Neural crest cell (in vitro differentiated cells): Measurements from ENCODE around the gene PLPP2. TPM values are rescaled to one million over a fixed set of nuclear protein-coding genes. Genes with fewer than 3 reads are reported as not detected.

ENCODE experiments used
- DNase-seq: peaks from one replicate; pipeline ENCODE4 v3.0.0; 2021; ENCODE audit warnings: low read depth, mixed read lengths, low spot score
- H3K27ac Mint-ChIP-seq: one replicate; pipeline ENCODE4 v1.8.0; 2021; ENCODE audit warnings: mild to moderate bottlenecking, mixed read lengths; ENCODE audit not compliant: unreplicated experiment
- H3K27me3 Mint-ChIP-seq: 2 replicates; pipeline ENCODE4 v1.8.0; 2021; ENCODE audit warnings: low read depth, mild to moderate bottlenecking, mixed read lengths
- H3K36me3 Mint-ChIP-seq: 2 replicates; pipeline ENCODE4 v1.8.0; 2021; ENCODE audit warnings: low read depth, mild to moderate bottlenecking, mixed read lengths
- H3K4me1 Mint-ChIP-seq: 2 replicates; pipeline ENCODE4 v1.8.0; 2021; ENCODE audit warnings: mixed read lengths
- H3K4me3 Mint-ChIP-seq: one replicate; pipeline ENCODE4 v1.8.0; 2021; ENCODE audit warnings: mild to moderate bottlenecking, mixed read lengths
- H3K9me3 Mint-ChIP-seq: 2 replicates; pipeline ENCODE4 v1.8.0; 2021; ENCODE audit warnings: mixed read lengths
- total RNA-seq: library from RNA; stranded (reverse); gene quantifications from 2 replicates; pipeline ENCODE4 v1.2.1, GENCODE V29; 2021
- TF ChIP-seq, protein P1 (sequence below): fragments of 200-600 bp; sonication (generic); conservative IDR thresholded peaks from 2 replicates; pipeline ENCODE4 v1.5.0; 2021; ENCODE audit warnings: antibody characterized with exemption, mild to moderate bottlenecking

PLPP2 gene
- total RNA-seq, 1 donor from 2014 or later: 0.89 TPM

DNA sequence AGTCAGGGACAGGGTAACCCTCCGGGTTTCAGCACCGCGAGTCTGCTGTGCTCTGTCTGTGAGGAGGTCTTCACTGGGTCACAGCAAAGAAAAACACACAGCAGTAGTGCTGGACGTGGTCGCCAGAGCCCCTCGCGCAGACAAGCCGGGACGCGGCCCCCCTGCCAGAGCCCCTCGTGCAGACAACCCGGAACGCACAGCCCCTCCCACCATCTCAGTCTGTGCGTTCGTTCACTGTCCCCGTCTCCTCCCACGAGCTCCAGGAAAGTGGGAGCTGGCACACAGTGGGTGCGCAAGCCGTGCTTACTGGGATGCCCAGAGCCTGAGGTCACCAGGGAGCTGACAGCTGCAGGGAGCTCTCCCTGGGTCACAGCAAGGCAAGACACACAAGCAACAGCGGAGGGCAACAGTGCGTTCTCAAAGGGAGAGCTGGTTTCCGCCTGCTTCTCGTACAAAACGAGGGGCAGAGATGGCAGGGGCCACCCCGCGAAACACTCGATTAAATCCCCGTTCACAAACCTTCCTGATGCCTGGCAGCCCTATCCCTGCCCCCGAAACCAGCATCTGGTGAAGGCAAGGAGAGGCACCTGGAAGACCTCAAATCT is 3.2 kb upstream of the PLPP2 start:
- Mint-ChIP-seq H3K36me3 (no peaks in the 10 kb centered on the region), H3K4me1 (peaks cover 18% of the 10 kb centered on the region), H3K9me3 (no peaks in the 10 kb centered on the region), H3K4me3 (peak overlapping the region; percentile 31), H3K27me3 (peaks cover 63% of the 10 kb centered on the region), H3K27ac (no peak overlapping the region)
- no peak for DNase-seq
- TF ChIP-seq, protein P1, sequence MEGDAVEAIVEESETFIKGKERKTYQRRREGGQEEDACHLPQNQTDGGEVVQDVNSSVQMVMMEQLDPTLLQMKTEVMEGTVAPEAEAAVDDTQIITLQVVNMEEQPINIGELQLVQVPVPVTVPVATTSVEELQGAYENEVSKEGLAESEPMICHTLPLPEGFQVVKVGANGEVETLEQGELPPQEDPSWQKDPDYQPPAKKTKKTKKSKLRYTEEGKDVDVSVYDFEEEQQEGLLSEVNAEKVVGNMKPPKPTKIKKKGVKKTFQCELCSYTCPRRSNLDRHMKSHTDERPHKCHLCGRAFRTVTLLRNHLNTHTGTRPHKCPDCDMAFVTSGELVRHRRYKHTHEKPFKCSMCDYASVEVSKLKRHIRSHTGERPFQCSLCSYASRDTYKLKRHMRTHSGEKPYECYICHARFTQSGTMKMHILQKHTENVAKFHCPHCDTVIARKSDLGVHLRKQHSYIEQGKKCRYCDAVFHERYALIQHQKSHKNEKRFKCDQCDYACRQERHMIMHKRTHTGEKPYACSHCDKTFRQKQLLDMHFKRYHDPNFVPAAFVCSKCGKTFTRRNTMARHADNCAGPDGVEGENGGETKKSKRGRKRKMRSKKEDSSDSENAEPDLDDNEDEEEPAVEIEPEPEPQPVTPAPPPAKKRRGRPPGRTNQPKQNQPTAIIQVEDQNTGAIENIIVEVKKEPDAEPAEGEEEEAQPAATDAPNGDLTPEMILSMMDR: no peak

DNA sequence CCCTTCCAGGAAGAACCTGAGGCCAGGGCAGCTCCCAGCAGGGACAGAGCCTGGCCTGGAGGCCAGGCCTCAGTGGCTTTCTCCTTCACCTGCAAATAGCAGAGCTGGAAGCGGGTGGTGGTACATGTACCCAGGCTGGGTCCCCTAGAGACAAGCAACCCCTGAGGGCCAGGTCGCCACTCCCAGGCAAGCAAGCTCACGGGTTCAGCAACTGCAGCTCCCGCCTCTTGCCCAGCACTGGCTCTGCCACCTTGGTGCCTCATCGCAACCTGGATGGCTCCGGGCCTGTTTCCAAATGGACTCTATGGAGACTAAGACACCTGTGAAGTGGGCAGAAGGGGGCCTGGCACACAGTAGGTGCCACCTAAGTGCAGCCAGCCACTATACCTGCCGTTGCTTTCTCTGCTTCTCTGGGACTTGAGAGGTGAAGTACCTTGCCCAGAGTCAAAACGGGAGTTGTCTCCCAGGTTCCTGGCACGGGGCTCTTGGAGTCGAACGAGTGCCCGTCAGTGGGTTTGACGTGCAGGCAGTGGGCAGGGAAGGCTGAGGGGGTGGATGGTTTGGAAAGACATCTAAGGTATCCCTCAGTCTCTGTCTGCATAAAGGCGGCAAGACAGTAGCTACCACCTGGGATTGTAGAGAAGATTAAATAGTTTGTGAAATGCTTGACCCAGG is 2.4 kb upstream of the PLPP2 start:
- TF ChIP-seq, protein P1: no peak
- Mint-ChIP-seq H3K27ac (no peak overlapping the region), H3K27me3 (peaks cover 72% of the 10 kb centered on the region), H3K36me3 (no peaks in the 10 kb centered on the region), H3K4me3 (peak overlapping the region; percentile 8), H3K4me1 (peaks cover 18% of the 10 kb centered on the region), H3K9me3 (no peaks in the 10 kb centered on the region)
- DNase-seq: no peak

DNA sequence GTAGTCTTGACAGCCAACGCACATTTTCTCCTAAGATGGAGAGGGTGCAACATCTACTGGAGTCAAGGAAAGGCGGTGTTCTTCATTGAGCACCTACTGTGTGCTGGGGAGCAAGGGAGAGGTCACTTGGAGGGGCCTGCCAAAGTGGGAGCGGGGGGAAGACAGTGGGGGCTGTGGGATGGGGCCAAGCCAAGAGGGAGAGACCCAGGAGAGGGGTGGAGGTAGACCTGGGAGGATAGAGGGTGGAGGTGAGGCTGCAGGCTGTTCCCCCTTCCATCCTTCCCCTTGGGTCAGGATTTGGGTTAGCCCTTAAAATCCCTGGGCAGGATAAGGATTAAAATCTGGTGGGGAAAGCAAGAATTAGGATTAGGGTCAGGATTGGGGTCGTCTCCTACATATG is 1.7 kb upstream of the PLPP2 start:
- H3K4me3 Mint-ChIP-seq: peak overlapping the region; percentile 4
- TF ChIP-seq, protein P1: no peak

DNA sequence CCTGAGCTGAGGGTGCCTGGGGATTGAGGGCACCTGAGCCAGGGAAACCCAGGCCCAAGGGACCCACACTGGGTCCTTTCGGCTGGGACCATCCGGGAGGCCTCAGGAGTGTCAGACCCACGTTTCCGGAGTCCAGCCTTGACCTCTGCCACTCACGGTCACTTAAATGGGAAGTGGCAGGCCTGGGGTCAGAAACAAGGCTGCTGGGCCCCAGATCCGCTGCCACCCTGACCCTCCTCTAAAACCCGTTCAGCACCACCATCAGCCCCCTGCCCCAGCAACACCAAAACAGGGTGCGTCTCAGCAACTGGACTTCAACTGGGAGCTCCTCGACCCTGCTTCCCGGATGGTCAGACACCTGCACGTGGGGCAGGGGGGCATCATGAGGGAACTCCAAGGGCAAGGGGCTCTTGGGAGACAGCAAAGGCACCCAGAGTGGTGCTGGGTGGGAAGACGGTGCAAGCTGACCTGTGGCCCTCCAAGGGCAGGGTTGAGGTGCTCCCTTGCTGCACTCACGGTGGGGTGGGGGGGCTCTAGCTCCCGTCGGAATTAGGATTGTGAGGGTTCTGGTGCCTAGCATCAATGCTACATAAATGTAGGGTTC is 1.2 kb upstream of the PLPP2 start:
- Mint-ChIP-seq H3K4me3 (peak overlapping the region; percentile 4), H3K4me1 (peaks cover 18% of the 10 kb centered on the region), H3K9me3 (no peaks in the 10 kb centered on the region), H3K36me3 (no peaks in the 10 kb centered on the region), H3K27me3 (peaks cover 81% of the 10 kb centered on the region), H3K27ac (no peak overlapping the region)
- DNase-seq: no peak
- TF ChIP-seq, protein P1: no peak

More for the DNA sequence above, 1.7 kb upstream of the PLPP2 start:
- no peaks in the 10 kb centered on the region for H3K9me3 Mint-ChIP-seq
- H3K36me3 Mint-ChIP-seq: no peaks in the 10 kb centered on the region
- H3K27ac Mint-ChIP-seq: no peak overlapping the region
- peaks cover 78% of the 10 kb centered on the region for H3K27me3 Mint-ChIP-seq
- no peak for DNase-seq
- H3K4me1 Mint-ChIP-seq: peaks cover 18% of the 10 kb centered on the region

DNA sequence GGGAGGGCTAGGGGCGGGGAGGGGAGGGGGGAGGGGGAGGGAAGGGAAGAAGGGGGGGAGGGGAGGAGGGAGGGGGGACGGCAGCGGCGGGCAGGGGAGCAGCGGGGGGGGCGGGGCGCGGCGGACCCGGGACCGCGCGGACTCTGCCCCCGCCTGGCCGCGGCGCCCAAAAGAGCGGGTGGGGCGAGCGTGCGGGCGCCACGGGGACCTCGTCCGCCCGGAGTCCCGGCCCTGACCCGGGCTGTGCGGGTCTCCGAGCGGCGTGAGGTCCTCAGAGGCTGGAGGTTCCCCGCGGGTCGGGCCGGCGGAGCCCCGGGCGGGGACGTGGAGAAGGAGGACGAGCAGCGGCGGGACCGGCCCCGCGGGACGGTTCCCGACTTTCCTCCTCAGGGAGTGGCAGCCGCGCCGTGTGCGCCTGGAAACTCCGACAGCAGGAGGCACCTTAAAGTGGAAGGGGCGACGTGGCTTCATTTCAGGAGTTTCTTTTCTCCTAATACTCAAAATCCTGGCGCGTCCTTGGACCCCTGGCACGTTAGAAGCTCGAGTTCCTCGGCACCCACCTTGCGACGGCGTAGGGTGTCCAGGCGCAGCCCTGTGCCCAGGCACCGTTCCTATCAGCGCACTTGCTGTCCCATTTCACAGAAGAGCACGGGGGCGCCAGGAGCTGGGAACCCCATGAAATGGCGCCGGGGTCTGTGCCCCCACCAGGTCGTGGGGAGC is 518 bp upstream of the PLPP2 start:
- peaks cover 85% of the 10 kb centered on the region for H3K27me3 Mint-ChIP-seq
- H3K27ac Mint-ChIP-seq: no peak overlapping the region
- no peak for DNase-seq
- no peaks in the 10 kb centered on the region for H3K36me3 Mint-ChIP-seq
- H3K4me3 Mint-ChIP-seq: no peak overlapping the region
- no peaks in the 10 kb centered on the region for H3K9me3 Mint-ChIP-seq
- TF ChIP-seq, protein P1: no peak
- H3K4me1 Mint-ChIP-seq: peaks cover 18% of the 10 kb centered on the region
